Breast epithelium (tissue), 4 donors: Measurements from ENCODE around the gene H19. TPM values are rescaled to one million over a fixed set of nuclear protein-coding genes. Genes with fewer than 3 reads are reported as not detected.

Experiments used
- DNase-seq, 2 donors: peaks; one replicate each; pipeline ENCODE4 v3.0.0-alpha.2; 2019; ENCODE audit warnings: low spot score in 2 of 2
- H3K27ac ChIP-seq, 2 donors: fragments of 200-600 bp; sonication (generic) in 1 of 2; one replicate each; pipeline ENCODE4 v1.5.1; 2016 to 2019; ENCODE audit warnings: mild to moderate bottlenecking in 1 of 2
- H3K27me3 ChIP-seq, 2 donors: fragments of 200-600 bp; sonication (generic) in 1 of 2; one replicate each; pipeline versions ENCODE4 v1.5.1 to v1.6.0; 2017 to 2019; ENCODE audit warnings: control low read depth in 1 of 2, mild to moderate bottlenecking in 1 of 2
- H3K36me3 ChIP-seq: fragments of 200-600 bp; one replicate; pipeline ENCODE4 v1.5.1; 2019
- H3K4me1 ChIP-seq, 2 donors: fragments of 200-600 bp; sonication (generic); one replicate each; pipeline ENCODE4 v1.5.1; 2016 to 2019; ENCODE audit warnings: control low read depth in 1 of 2
- H3K4me3 ChIP-seq, 3 donors: fragments of 200-600 bp; sonication (generic); 1 replicate in 2 of 3; 2 replicates in 1 of 3; pipeline ENCODE4 v1.5.1; 2016 to 2019; ENCODE audit warnings: mild to moderate bottlenecking in 3 of 3, moderate library complexity in 2 of 3
- H3K9me3 ChIP-seq, 2 donors: fragments of 200-600 bp; sonication (generic) in 1 of 2; one replicate each; pipeline ENCODE4 v1.5.1; 2016 to 2019; ENCODE audit warnings: control low read depth in 1 of 2
- CTCF ChIP-seq, 3 donors: fragments of 450-650 bp; IDR thresholded peaks; one replicate each; pipeline ENCODE4 v1.5.1; 2016 to 2017; ENCODE audit warnings: antibody characterized with exemption in 3 of 3, mild to moderate bottlenecking in 3 of 3, moderate library complexity in 3 of 3
- POLR2A ChIP-seq: fragments of 450-650 bp; IDR thresholded peaks from one replicate; pipeline ENCODE4 v1.6.1; 2016; ENCODE audit warnings: antibody characterized with exemption, mild to moderate bottlenecking, moderate library complexity
- POLR2AphosphoS5 ChIP-seq, 3 donors: sonication (generic); formaldehyde crosslinking; IDR thresholded peaks; one replicate each; pipeline ENCODE4 v1.6.1; 2017; ENCODE audit warnings: antibody characterized with exemption in 3 of 3
- intact Hi-C: fragments of 100-400 bp; cut with DNase I; formaldehyde crosslinking; loops from one replicate; pipeline ENCODE4 v1.15.1; 2023; ENCODE audit warnings: low total_unique reads
- total RNA-seq, 3 donors: library from RNA; depleted of rRNA; stranded (reverse); fragments of >200 nt; gene quantifications; one replicate each; pipeline ENCODE4 v1.1.0, GENCODE V29; 2016

Gene H19
- total RNA-seq, 3 donors from 2014 or later: 37.0 to 209 (median 39.8) TPM

GRCh38 chr11:1967641-1968225, 29.9 kb downstream of the H19 start:
- Histone ChIP-seq H3K9me3 (no peaks in the 10 kb centered on the region), H3K36me3 (no peaks in the 10 kb centered on the region), H3K4me3 (no peak overlapping the region), H3K27me3 (no peaks in the 10 kb centered on the region), H3K4me1 (no peaks in the 10 kb centered on the region), H3K27ac (no peak overlapping the region)
- intact Hi-C loops: no loop called here
- no peak for DNase-seq
- no peak for TF ChIP-seq POLR2AphosphoS5 (IDR thresholded peaks at IDR 0.05)
- no peak for TF ChIP-seq POLR2A
- TF ChIP-seq CTCF (IDR thresholded peaks at IDR 0.05): no peak

- intact Hi-C loops: no loop called here
- H3K4me3 ChIP-seq: no peak overlapping the region
- H3K27ac ChIP-seq: no peak overlapping the region
- H3K27me3 ChIP-seq: no peaks in the 10 kb centered on the region
- no peaks in the 10 kb centered on the region for H3K4me1 ChIP-seq
- no peaks in the 10 kb centered on the region for H3K9me3 ChIP-seq
- no peak for DNase-seq
- TF ChIP-seq POLR2AphosphoS5 (IDR thresholded peaks at IDR 0.05) (no peak), POLR2A (no peak)
- H3K36me3 ChIP-seq: no peaks in the 10 kb centered on the region
Observed at GRCh38 chr11:1966531-1966930, 31.1 kb downstream of the H19 start.

- no peak for DNase-seq
- intact Hi-C loops: no loop called here
Observed at GRCh38 chr11:1964955-1965354, 32.7 kb downstream of the H19 start.

GRCh38 chr11:1964348-1964747, 33.3 kb downstream of the H19 start:
- Histone ChIP-seq H3K4me3 (no peak overlapping the region), H3K27me3 (no peaks in the 10 kb centered on the region), H3K9me3 (no peaks in the 10 kb centered on the region), H3K27ac (no peak overlapping the region), H3K36me3 (no peaks in the 10 kb centered on the region), H3K4me1 (no peaks in the 10 kb centered on the region)
- DNase-seq: no peak
- intact Hi-C loops: no loop called here
- TF ChIP-seq POLR2AphosphoS5 (IDR thresholded peaks at IDR 0.05) (no peak), CTCF (IDR thresholded peaks at IDR 0.05) (no peak)

More at GRCh38 chr11:1964955-1965354, 32.7 kb downstream of the H19 start:
- no peak overlapping the region for H3K4me3 ChIP-seq
- H3K4me1 ChIP-seq: no peaks in the 10 kb centered on the region
- H3K9me3 ChIP-seq: no peaks in the 10 kb centered on the region
- no peak overlapping the region for H3K27ac ChIP-seq
- no peaks in the 10 kb centered on the region for H3K27me3 ChIP-seq
- no peaks in the 10 kb centered on the region for H3K36me3 ChIP-seq
- TF ChIP-seq POLR2AphosphoS5 (IDR thresholded peaks at IDR 0.05) (no peak), POLR2A (no peak), CTCF (IDR thresholded peaks at IDR 0.05) (no peak)

GRCh38 chr11:1963864-1964263, 33.8 kb downstream of the H19 start:
- TF ChIP-seq POLR2A (no peak), POLR2AphosphoS5 (IDR thresholded peaks at IDR 0.05) (no peak), CTCF (IDR thresholded peaks at IDR 0.05) (no peak)
- Histone ChIP-seq H3K36me3 (no peaks in the 10 kb centered on the region), H3K4me3 (no peak overlapping the region), H3K27ac (no peak overlapping the region), H3K9me3 (no peaks in the 10 kb centered on the region), H3K27me3 (no peaks in the 10 kb centered on the region), H3K4me1 (no peaks in the 10 kb centered on the region)
- intact Hi-C loops: no loop called here
- DNase-seq: peak in 1 of 2 donors; percentile 15

GRCh38 chr11:1959786-1960185, 37.9 kb downstream of the H19 start:
- Histone ChIP-seq H3K9me3 (no peaks in the 10 kb centered on the region), H3K4me1 (no peaks in the 10 kb centered on the region), H3K27me3 (no peaks in the 10 kb centered on the region), H3K4me3 (no peak overlapping the region), H3K36me3 (no peaks in the 10 kb centered on the region), H3K27ac (no peak overlapping the region)
- no peak for DNase-seq
- intact Hi-C loops: no loop called here
- no peak for TF ChIP-seq CTCF (IDR thresholded peaks at IDR 0.05)
- TF ChIP-seq POLR2A: no peak
- no peak for TF ChIP-seq POLR2AphosphoS5 (IDR thresholded peaks at IDR 0.05)
